GM12872 (cell line): ENCODE data around the gene TPSAB1.

ENCODE experiments used
- TF ChIP-seq, protein P1 (sequence below): IDR thresholded peaks from 3 replicates; pipeline ENCODE4 v1.5.1; 2011; ENCODE audit warnings: low read depth, mild to moderate bottlenecking, low read length, moderate library complexity; ENCODE audit not compliant: insufficient read depth

Gene TPSAB1

GRCh38 chr16:1288813-1289476 lies 48.4 kb downstream of the TPSAB1 start:
- TF ChIP-seq, protein P1, sequence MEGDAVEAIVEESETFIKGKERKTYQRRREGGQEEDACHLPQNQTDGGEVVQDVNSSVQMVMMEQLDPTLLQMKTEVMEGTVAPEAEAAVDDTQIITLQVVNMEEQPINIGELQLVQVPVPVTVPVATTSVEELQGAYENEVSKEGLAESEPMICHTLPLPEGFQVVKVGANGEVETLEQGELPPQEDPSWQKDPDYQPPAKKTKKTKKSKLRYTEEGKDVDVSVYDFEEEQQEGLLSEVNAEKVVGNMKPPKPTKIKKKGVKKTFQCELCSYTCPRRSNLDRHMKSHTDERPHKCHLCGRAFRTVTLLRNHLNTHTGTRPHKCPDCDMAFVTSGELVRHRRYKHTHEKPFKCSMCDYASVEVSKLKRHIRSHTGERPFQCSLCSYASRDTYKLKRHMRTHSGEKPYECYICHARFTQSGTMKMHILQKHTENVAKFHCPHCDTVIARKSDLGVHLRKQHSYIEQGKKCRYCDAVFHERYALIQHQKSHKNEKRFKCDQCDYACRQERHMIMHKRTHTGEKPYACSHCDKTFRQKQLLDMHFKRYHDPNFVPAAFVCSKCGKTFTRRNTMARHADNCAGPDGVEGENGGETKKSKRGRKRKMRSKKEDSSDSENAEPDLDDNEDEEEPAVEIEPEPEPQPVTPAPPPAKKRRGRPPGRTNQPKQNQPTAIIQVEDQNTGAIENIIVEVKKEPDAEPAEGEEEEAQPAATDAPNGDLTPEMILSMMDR, result no peak

GRCh38 chr16:1289477-1289866 lies 49.0 kb downstream of the TPSAB1 start:
- TF ChIP-seq, protein P1, result no peak

GRCh38 chr16:1290063-1290501 lies 49.6 kb downstream of the TPSAB1 start:
- TF ChIP-seq, protein P1, result no peak

DNA sequence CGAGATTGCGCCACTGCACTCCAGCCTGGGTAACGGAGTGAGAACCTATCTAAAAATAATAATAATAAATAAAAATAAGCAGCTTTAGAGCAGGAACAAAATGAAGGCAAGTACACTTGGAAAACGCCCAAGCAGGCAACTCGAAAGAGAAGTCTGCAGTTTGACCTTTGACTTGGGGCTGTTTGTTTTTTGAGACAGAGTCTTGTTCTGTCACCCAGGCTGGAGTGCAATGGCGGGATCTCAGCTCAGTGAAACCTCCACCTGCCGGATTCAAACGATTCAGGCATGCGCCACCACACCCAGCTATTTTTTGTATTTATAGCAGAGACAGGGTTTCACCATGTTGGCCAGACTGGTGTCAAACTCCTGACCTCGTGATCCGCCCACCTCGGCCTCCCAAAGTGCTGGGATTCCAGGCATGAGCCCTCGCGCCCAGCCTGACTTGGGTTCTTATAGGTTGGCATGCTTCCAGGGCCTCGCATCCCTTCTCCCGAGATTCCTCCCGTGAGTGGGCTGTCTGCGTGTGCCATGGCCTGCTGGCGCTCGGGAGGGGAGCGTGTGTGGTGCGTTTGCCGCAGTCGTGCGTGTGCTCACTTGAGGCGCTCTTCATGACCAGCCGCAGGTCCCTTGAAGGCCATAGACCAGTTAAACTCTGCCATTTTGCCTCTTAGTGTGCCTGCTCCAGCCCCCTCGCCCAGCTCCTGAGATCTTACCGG lies 50.5 kb downstream of the TPSAB1 start:
- TF ChIP-seq, protein P1, result no peak

- TF ChIP-seq, protein P1, result no peak
Measured at GRCh38 chr16:1291576-1291974, 51.1 kb downstream of the TPSAB1 start.
